CD4-positive, alpha-beta T cell treated with Interleukin-15 for 1 hour (primary cell): ENCODE data around the gene ADAM22.
A peak's percentile ranks its signal among the peaks of the same experiment; 100 is the strongest.

ENCODE experiments used
- DNase-seq: peaks from one replicate; pipeline ENCODE4 v3.0.0-alpha.2; 2020

Gene ADAM22

GRCh38 chr7:88218836-88219605, 285.0 kb downstream of the ADAM22 start:
- DNase-seq, result peak; percentile 57

- DNase-seq, result peak; percentile 90
These were observed 286.0 kb downstream of the ADAM22 start, which contains the start of gene SRI for GRCh38 chr7:88219781-88220747. SRI (minus strand) TSS chr7:88220038; CDS start chr7:88220026, 12 bp downstream.

GRCh38 chr7:88223265-88223664, 289.2 kb downstream of the ADAM22 start:
- no peak for DNase-seq

- no peak for DNase-seq
These were observed 290.7 kb downstream of the ADAM22 start for GRCh38 chr7:88224601-88225275.

GRCh38 chr7:88226201-88226600, 292.1 kb downstream of the ADAM22 start:
- no peak for DNase-seq

GRCh38 chr7:88226886-88227516, 292.9 kb downstream of the ADAM22 start:
- DNase-seq, result no peak

GRCh38 chr7:88229302-88229995, 295.4 kb downstream of the ADAM22 start:
- DNase-seq, result no peak

GRCh38 chr7:88230646-88231045, 296.6 kb downstream of the ADAM22 start:
- no peak for DNase-seq

GRCh38 chr7:88233828-88234227, 299.8 kb downstream of the ADAM22 start:
- DNase-seq, result no peak

GRCh38 chr7:88239852-88240251, 305.8 kb downstream of the ADAM22 start:
- DNase-seq, result no peak

GRCh38 chr7:88243345-88243909, 309.4 kb downstream of the ADAM22 start:
- DNase-seq, result no peak

GRCh38 chr7:88244258-88244657, 310.2 kb downstream of the ADAM22 start:
- DNase-seq, result no peak
